Lower leg skin (tissue), 3 donors: ENCODE results near the gene DACT2.

Experiments used
- CTCF ChIP-seq, 3 donors: fragments of 450-650 bp; IDR thresholded peaks; one replicate each; pipeline ENCODE4 v1.5.1; 2016; ENCODE audit warnings: antibody characterized with exemption in 3 of 3, mild to moderate bottlenecking in 3 of 3, moderate library complexity in 2 of 3
- POLR2A ChIP-seq, 2 donors: fragments of 450-650 bp; IDR thresholded peaks; one replicate each; pipeline ENCODE4 v1.6.1; 2016 to 2017; ENCODE audit warnings: antibody characterized with exemption in 2 of 2, mild to moderate bottlenecking in 1 of 2, moderate library complexity in 1 of 2

- TF ChIP-seq CTCF (IDR thresholded peaks at IDR 0.05) (no peak), POLR2A (IDR thresholded peaks at IDR 0.05) (no peak)
These were observed 21.8 kb upstream of the DACT2 start for GRCh38 chr6:168341280-168341900.
